B cell (primary cell): Measurements from ENCODE around the gene IGF1.

Source experiments
- CTCF ChIP-seq: fragments of 200-600 bp; IDR thresholded peaks from one replicate; pipeline ENCODE4 v1.8.0; 2022; ENCODE audit warnings: antibody characterized with exemption, mild to moderate bottlenecking
- EZH2 ChIP-seq: IDR thresholded peaks from 2 replicates; pipeline ENCODE4 v1.6.1; 2012; ENCODE audit warnings: borderline replicate concordance, low read depth, mild to moderate bottlenecking, moderate library complexity, low read length; ENCODE audit not compliant: insufficient read depth, poor library complexity, severe bottlenecking

DNA sequence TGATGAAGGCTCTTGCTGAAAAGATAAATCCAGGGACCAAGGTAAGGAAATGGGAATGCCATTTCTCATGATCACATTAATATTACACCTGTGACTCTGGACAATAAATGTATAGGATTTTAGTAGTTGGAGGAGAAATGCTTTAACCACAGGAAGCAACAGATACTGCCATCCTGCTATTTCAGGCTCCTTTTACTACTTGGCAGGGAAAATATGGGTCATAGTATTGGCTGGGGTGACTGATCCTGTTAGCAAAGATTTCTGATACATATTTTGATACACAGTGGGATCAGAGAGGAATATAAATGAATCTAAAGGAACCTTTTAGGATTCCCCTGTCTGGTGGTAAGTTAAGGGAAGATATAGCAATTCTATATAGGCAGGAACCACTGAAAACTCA, 115.0 kb downstream of the IGF1 start:
- TF ChIP-seq CTCF: no peak
- no peak for TF ChIP-seq EZH2
